Ovary (tissue), 3 donors: ENCODE data around the gene PDE3B.

Source experiments
- CTCF ChIP-seq, 3 donors: fragments of 450-650 bp in 2 of 3; fragments of 200-600 bp in 1 of 3; IDR thresholded peaks; one replicate each; pipeline versions ENCODE4 v1.5.1 to v1.8.0; 2016 to 2022; ENCODE audit warnings: antibody characterized with exemption in 3 of 3, mild to moderate bottlenecking in 1 of 3
- EP300 ChIP-seq: sonication (generic); formaldehyde crosslinking; IDR thresholded peaks from one replicate; pipeline ENCODE4 v1.6.1; 2017; ENCODE audit warnings: antibody characterized with exemption
- POLR2A ChIP-seq: fragments of 450-650 bp; IDR thresholded peaks from one replicate; pipeline ENCODE4 v1.6.1; 2017; ENCODE audit warnings: antibody characterized with exemption, mild to moderate bottlenecking, moderate library complexity
- donor health status: DM: no; HTN: no; CAD: no.

DNA sequence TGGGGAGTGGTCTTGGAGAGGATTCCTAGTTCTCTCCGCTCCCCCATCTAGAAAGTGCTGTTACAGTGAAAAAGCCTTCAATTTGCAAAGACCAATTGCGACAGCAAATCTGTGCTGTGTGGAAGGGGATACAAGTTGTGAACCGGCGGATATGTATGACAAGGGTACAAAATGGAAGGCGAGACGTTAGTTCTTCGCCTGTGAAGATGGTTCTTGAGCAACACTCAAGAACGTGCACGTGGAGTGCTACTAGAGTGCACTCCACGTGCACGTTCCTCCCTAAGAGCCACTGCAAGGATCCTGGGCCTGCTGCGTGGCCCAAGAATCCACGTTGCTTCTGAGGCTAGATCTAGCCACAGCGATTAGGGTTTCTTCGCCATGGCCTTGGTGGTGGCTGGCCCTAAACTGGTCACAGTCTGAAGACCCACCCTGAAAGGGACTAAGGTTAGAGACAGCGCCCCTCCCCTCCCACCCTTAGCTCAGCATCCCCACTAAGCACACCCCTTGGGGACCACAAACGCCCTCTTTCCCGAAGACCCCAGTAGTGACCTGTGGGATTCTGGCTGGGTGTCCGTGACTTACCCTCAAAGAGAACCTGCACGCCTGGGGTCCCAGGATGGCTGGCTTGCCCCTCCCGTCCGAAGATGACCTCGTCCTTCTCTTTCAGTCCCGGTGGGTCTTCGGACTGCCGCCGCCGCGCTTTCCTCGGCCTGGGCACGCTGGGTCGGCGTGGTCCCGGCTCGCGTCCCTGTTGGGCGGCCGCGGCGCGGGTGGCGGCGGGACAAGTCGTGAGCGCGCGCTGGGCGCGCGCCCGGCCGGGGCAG is 519 bp upstream of the PDE3B start:
- no peak for TF ChIP-seq CTCF (IDR thresholded peaks at IDR 0.05)
- no peak for TF ChIP-seq POLR2A
- TF ChIP-seq EP300: no peak
